LHCN-M2 (cell line): ENCODE data around the gene ACVR1B. TPM values are rescaled to one million over a fixed set of nuclear protein-coding genes. Genes with fewer than 3 reads are reported as not detected.

Experiments
- DNase-seq: peaks from one replicate; pipeline ENCODE4 v3.0.0-alpha.2; 2012; ENCODE audit warnings: low read depth
- total RNA-seq: library from RNA; depleted of rRNA; stranded (reverse); fragments of >200 nt; gene quantifications from 2 replicates; pipeline ENCODE4 v1.2.3, GENCODE V29; 2014

ACVR1B gene
- total RNA-seq, 1 experiment from 2014 or later: 11.0 TPM

GRCh38 chr12:52020539-52021336 lies 69.2 kb downstream of the ACVR1B start:
- no peak for DNase-seq

- no peak for DNase-seq
These were observed 71.3 kb downstream of the ACVR1B start for GRCh38 chr12:52022841-52023181.

- peak; percentile 46 for DNase-seq
These were observed 71.9 kb downstream of the ACVR1B start for GRCh38 chr12:52023182-52023975.

- no peak for DNase-seq
These were observed 72.6 kb downstream of the ACVR1B start for GRCh38 chr12:52023976-52024688.

GRCh38 chr12:52024845-52025230 lies 73.3 kb downstream of the ACVR1B start:
- DNase-seq: no peak

- DNase-seq: no peak
These were observed 74.8 kb downstream of the ACVR1B start for GRCh38 chr12:52026263-52026662.

- DNase-seq: no peak
These were observed 75.8 kb downstream of the ACVR1B start for GRCh38 chr12:52027085-52027843.

- DNase-seq: peak; percentile 65
These were observed 78.2 kb downstream of the ACVR1B start for GRCh38 chr12:52029685-52030084.

GRCh38 chr12:52032446-52032803 lies 80.9 kb downstream of the ACVR1B start:
- no peak for DNase-seq

GRCh38 chr12:52032804-52033445 lies 81.4 kb downstream of the ACVR1B start:
- DNase-seq: peak; percentile 86

- DNase-seq: no peak
These were observed 82.1 kb downstream of the ACVR1B start for GRCh38 chr12:52033446-52034140.

- DNase-seq: no peak
These were observed 83.7 kb downstream of the ACVR1B start for GRCh38 chr12:52035190-52035589.

GRCh38 chr12:52035926-52036325 lies 84.4 kb downstream of the ACVR1B start:
- no peak for DNase-seq

- DNase-seq: no peak
These were observed 85.2 kb downstream of the ACVR1B start for GRCh38 chr12:52036587-52037171.

GRCh38 chr12:52037248-52037861 lies 85.9 kb downstream of the ACVR1B start:
- no peak for DNase-seq

- DNase-seq: no peak
These were observed 86.9 kb downstream of the ACVR1B start for GRCh38 chr12:52038447-52038846.

GRCh38 chr12:52041035-52041434 lies 89.5 kb downstream of the ACVR1B start:
- DNase-seq: no peak

- peak; percentile 34 for DNase-seq
These were observed 90.2 kb downstream of the ACVR1B start for GRCh38 chr12:52041695-52042123.

- DNase-seq: no peak
These were observed 91.3 kb downstream of the ACVR1B start for GRCh38 chr12:52042706-52043385.
